ENCODE measurements around the gene ZNF511.

The ZNF511 gene

GRCh38 chr10:133359972-133360610 is 51.4 kb downstream of the ZNF511 start:
- TF ChIP-seq, protein P1, sequence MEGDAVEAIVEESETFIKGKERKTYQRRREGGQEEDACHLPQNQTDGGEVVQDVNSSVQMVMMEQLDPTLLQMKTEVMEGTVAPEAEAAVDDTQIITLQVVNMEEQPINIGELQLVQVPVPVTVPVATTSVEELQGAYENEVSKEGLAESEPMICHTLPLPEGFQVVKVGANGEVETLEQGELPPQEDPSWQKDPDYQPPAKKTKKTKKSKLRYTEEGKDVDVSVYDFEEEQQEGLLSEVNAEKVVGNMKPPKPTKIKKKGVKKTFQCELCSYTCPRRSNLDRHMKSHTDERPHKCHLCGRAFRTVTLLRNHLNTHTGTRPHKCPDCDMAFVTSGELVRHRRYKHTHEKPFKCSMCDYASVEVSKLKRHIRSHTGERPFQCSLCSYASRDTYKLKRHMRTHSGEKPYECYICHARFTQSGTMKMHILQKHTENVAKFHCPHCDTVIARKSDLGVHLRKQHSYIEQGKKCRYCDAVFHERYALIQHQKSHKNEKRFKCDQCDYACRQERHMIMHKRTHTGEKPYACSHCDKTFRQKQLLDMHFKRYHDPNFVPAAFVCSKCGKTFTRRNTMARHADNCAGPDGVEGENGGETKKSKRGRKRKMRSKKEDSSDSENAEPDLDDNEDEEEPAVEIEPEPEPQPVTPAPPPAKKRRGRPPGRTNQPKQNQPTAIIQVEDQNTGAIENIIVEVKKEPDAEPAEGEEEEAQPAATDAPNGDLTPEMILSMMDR (IDR thresholded peaks at IDR 0.05; ENCODE audit: borderline replicate concordance, control extremely low read depth, extremely low read depth, insufficient read depth, missing control alignments) = no peak
- in situ Hi-C loops (cut with MboI; ENCODE audit: low sequenced_read_pairs, unreplicated experiment) = no loop called here
- no peak for DNase-seq (ENCODE audit: low spot score)

DNA sequence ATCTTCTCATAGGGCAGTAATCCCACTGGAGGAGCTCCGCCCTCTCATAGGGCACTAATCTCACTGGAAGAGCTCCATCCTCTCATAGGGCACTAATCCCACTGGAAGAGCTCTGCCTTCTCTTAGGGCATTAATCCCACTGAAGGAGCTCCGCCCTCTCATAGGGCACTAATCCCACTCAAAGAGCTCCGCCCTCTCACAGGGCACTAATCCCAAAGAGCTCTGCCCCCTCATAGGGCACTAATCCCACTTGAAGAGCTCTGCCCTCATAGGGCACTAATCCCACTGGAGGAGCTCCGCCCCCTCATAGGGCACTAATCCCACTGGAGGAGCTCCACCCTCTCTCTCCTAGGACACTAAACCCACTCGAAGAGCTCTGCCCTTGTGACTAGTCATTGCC is 52.5 kb downstream of the ZNF511 start:
- no peak for DNase-seq (ENCODE audit: low spot score)
- TF ChIP-seq, protein P1 (IDR thresholded peaks at IDR 0.05; ENCODE audit: borderline replicate concordance, control extremely low read depth, extremely low read depth, insufficient read depth, missing control alignments) = no peak
- in situ Hi-C loops (cut with MboI; ENCODE audit: low sequenced_read_pairs, unreplicated experiment) = no loop called here

DNA sequence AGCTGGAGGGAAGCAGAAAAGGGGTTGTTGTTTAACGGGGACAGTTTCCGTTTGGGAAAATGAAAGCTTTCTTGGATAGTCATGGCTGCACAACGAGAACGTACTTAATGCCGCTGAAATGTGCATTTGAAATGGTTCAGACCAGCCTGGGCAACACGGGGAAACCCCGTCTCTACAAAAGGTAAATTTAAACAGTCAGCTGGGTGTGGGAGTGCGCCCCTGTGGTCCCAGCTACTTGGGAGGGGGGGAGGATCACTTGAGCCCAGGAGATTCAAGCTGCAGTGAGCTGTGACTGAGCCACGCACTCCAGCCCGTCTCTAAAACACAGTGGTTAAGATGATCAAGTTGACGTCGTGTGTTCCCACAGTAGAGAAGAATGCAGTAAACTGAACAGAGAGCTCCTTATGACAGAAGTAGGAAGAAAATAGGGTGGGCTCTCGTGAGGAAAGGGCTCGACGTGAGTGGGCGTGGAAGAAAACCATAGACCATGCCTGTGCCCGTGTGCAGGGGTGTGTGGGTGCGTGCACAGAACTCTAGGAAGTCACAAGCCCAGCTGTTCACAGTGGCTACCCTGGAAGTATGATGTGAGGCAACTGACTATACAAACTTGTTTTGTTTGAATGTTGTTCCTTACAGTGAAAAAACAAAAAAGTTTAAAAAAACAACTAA is 53.2 kb downstream of the ZNF511 start:
- no peak for DNase-seq (ENCODE audit: low spot score)
- in situ Hi-C loops (cut with MboI; ENCODE audit: low sequenced_read_pairs, unreplicated experiment) = no loop called here

More for the DNA sequence above, 53.2 kb downstream of the ZNF511 start:
- TF ChIP-seq, protein P1 (IDR thresholded peaks at IDR 0.05; ENCODE audit: borderline replicate concordance, control extremely low read depth, extremely low read depth, insufficient read depth, missing control alignments) = no peak
